ENCODE data around the gene KIAA1549. TPM values are rescaled to one million over a fixed set of nuclear protein-coding genes. Genes with fewer than 3 reads are reported as not detected.

Gene KIAA1549
- total and polyA plus RNA-seq, 2 of the 8 experiments (the other 6 are each of a cell fraction or from before 2014, with no cell fraction given), result 6.5 to 17.3 TPM

GRCh38 chr7:138917771-138918170, 63.4 kb downstream of the KIAA1549 start (continued):
- TF ChIP-seq USF2 (IDR thresholded peaks at IDR 0.05; ENCODE audit: low read length) (no peak), BRCA1 (IDR thresholded peaks at IDR 0.05; ENCODE audit: low read depth, low read length) (no peak), RBBP5 (IDR thresholded peaks at IDR 0.05; ENCODE audit: borderline replicate concordance, low read depth, low read length) (no peak)
- TF ChIP-seq, protein P1, sequence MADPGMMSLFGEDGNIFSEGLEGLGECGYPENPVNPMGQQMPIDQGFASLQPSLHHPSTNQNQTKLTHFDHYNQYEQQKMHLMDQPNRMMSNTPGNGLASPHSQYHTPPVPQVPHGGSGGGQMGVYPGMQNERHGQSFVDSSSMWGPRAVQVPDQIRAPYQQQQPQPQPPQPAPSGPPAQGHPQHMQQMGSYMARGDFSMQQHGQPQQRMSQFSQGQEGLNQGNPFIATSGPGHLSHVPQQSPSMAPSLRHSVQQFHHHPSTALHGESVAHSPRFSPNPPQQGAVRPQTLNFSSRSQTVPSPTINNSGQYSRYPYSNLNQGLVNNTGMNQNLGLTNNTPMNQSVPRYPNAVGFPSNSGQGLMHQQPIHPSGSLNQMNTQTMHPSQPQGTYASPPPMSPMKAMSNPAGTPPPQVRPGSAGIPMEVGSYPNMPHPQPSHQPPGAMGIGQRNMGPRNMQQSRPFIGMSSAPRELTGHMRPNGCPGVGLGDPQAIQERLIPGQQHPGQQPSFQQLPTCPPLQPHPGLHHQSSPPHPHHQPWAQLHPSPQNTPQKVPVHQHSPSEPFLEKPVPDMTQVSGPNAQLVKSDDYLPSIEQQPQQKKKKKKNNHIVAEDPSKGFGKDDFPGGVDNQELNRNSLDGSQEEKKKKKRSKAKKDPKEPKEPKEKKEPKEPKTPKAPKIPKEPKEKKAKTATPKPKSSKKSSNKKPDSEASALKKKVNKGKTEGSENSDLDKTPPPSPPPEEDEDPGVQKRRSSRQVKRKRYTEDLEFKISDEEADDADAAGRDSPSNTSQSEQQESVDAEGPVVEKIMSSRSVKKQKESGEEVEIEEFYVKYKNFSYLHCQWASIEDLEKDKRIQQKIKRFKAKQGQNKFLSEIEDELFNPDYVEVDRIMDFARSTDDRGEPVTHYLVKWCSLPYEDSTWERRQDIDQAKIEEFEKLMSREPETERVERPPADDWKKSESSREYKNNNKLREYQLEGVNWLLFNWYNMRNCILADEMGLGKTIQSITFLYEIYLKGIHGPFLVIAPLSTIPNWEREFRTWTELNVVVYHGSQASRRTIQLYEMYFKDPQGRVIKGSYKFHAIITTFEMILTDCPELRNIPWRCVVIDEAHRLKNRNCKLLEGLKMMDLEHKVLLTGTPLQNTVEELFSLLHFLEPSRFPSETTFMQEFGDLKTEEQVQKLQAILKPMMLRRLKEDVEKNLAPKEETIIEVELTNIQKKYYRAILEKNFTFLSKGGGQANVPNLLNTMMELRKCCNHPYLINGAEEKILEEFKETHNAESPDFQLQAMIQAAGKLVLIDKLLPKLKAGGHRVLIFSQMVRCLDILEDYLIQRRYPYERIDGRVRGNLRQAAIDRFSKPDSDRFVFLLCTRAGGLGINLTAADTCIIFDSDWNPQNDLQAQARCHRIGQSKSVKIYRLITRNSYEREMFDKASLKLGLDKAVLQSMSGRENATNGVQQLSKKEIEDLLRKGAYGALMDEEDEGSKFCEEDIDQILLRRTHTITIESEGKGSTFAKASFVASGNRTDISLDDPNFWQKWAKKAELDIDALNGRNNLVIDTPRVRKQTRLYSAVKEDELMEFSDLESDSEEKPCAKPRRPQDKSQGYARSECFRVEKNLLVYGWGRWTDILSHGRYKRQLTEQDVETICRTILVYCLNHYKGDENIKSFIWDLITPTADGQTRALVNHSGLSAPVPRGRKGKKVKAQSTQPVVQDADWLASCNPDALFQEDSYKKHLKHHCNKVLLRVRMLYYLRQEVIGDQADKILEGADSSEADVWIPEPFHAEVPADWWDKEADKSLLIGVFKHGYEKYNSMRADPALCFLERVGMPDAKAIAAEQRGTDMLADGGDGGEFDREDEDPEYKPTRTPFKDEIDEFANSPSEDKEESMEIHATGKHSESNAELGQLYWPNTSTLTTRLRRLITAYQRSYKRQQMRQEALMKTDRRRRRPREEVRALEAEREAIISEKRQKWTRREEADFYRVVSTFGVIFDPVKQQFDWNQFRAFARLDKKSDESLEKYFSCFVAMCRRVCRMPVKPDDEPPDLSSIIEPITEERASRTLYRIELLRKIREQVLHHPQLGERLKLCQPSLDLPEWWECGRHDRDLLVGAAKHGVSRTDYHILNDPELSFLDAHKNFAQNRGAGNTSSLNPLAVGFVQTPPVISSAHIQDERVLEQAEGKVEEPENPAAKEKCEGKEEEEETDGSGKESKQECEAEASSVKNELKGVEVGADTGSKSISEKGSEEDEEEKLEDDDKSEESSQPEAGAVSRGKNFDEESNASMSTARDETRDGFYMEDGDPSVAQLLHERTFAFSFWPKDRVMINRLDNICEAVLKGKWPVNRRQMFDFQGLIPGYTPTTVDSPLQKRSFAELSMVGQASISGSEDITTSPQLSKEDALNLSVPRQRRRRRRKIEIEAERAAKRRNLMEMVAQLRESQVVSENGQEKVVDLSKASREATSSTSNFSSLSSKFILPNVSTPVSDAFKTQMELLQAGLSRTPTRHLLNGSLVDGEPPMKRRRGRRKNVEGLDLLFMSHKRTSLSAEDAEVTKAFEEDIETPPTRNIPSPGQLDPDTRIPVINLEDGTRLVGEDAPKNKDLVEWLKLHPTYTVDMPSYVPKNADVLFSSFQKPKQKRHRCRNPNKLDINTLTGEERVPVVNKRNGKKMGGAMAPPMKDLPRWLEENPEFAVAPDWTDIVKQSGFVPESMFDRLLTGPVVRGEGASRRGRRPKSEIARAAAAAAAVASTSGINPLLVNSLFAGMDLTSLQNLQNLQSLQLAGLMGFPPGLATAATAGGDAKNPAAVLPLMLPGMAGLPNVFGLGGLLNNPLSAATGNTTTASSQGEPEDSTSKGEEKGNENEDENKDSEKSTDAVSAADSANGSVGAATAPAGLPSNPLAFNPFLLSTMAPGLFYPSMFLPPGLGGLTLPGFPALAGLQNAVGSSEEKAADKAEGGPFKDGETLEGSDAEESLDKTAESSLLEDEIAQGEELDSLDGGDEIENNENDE (IDR thresholded peaks at IDR 0.05; ENCODE audit: insufficient replicate concordance, low read length), result no peak

All from H1 (cell line).